ENCODE measurements around the gene PTPRB. TPM values are rescaled to one million over a fixed set of nuclear protein-coding genes. Genes with fewer than 3 reads are reported as not detected.

Gene PTPRB
- not detected for total RNA-seq

DNA sequence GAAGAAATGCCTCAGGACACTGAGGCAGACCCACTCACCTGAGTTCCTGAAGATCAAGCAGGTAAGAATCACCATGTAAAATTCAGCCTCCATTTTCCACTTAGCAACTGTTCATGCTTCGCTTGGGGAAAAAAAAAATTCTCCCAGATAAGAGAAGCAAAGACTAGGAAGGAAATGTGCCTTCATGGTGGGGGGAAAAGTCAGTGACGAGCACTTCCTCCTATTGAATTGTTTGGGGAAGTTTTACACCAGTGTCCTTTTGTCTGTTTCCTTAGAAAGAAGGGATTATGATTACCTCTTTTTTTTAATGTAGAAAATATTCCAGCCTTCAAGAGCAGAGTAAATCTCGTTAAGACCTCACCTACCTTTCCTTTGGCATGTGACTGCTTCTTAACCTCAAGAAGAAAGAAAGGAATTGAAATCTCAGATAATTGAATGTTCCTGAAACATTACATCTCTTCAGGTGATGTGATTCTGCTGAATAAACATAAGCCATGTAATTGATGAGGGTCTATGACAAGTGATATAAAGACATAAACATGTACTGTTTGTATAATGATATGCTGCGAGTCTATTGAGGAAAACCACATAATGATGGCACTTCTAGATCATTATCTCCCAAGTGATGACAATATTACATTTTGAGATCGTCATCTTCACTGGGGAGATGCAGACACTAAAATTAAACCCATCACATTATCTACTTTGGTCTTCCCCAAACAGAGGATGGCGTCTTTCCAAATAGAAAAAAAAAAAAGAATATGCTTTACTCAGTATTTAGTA, at the start of gene PTPRB:
TSS of gene PTPRB (minus strand) at position 127 of the 783 bp plus-strand sequence. CDS start at position 93, 34 bp downstream.
- Mint-ChIP-seq H3K27me3 (ENCODE audit: low read depth) (peaks cover 15% of the 10 kb centered on the region), H3K4me3 (no peak within 1 kb of the TSS), H3K4me1 (ENCODE audit: low read depth) (no peaks in the 10 kb centered on the region), H3K9me3 (no peaks in the 10 kb centered on the region), H3K36me3 (ENCODE audit: insufficient read depth in 2 of 2) (no peaks in the 10 kb centered on the region), H3K27ac (no peak within 1 kb of the TSS)
- ATAC-seq (replicated peaks in 1 of 2) (no peak), DNase-seq (no peak)

DNA sequence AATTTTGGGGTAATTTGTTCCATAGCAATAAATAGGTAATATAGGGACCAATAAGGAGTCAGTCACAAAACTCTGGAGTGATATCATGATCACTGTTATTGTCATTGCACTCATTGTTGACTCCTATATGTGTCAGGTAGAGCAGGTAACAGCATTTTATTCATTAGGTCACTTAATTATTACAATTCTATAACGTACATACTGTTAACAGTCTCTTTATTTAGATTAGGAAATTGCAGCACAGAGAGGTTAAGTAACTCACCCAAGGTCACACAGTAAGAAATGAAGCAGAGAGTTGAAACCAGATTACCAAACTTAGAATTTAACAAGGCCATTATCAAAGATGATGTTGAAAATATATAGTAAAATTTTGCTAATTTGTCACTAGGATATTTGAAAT, 49.7 kb upstream of the PTPRB start:
- Mint-ChIP-seq H3K9me3 (no peaks in the 10 kb centered on the region), H3K27me3 (ENCODE audit: low read depth) (no peaks in the 10 kb centered on the region), H3K36me3 (ENCODE audit: insufficient read depth in 2 of 2) (no peaks in the 10 kb centered on the region), H3K4me1 (ENCODE audit: low read depth) (no peaks in the 10 kb centered on the region), H3K4me3 (no peak overlapping the region), H3K27ac (no peak overlapping the region)
- DNase-seq (no peak), ATAC-seq (replicated peaks in 1 of 2) (no peak)

DNA sequence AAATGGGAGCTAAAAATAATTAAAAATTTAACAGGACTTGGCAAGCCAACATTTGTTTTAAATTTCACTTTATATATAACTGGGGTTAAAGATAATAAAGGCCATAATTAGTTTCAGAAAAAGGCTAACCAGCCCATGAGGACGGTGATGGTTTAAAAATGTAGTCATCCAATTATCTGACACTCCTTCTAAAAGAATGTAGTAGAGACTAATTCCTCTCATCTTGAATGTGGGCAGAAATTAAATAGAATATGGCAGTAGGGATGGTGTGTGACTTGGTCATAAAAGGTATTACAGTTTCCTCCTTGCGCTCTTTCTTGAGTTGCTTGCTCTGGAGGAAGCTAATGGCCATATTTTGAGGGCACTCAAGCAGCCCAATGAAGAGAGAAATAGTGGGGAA, 49.1 kb upstream of the PTPRB start:
- no peaks in the 10 kb centered on the region for H3K36me3 Mint-ChIP-seq (ENCODE audit: insufficient read depth in 2 of 2)

DNA sequence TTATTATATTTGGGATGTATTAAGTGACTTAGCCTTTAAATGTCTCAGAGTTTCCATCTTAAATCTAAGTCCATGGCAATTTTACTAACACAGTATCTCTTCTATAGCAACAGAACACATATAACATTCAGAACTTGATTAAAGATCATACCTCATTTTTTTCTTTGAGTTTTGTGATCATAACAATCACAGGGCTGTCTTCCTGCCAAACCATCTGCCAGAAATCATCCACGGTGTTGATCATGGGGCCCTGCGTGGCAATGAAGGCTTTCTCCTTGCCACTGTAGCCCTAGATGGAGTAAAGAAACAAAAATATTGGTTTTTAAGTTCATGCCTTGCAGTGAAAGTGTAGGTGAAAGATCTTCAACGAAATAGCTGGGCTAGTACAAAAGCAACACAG, 46.7 kb upstream of the PTPRB start:
- DNase-seq (no peak), ATAC-seq (replicated peaks in 1 of 2) (no peak)
- H3K27ac Mint-ChIP-seq = no peak overlapping the region
- H3K4me3 Mint-ChIP-seq = no peak overlapping the region
- no peaks in the 10 kb centered on the region for H3K36me3 Mint-ChIP-seq (ENCODE audit: insufficient read depth in 2 of 2)
- no peaks in the 10 kb centered on the region for H3K9me3 Mint-ChIP-seq
- H3K4me1 Mint-ChIP-seq (ENCODE audit: low read depth) = no peaks in the 10 kb centered on the region
- H3K27me3 Mint-ChIP-seq (ENCODE audit: low read depth) = no peaks in the 10 kb centered on the region

More for the DNA sequence above, 49.1 kb upstream of the PTPRB start:
- Mint-ChIP-seq H3K27ac (no peak overlapping the region), H3K4me3 (no peak overlapping the region), H3K27me3 (ENCODE audit: low read depth) (no peaks in the 10 kb centered on the region), H3K4me1 (ENCODE audit: low read depth) (no peaks in the 10 kb centered on the region), H3K9me3 (no peaks in the 10 kb centered on the region)
- ATAC-seq (replicated peaks in 1 of 2) (no peak), DNase-seq (no peak)

DNA sequence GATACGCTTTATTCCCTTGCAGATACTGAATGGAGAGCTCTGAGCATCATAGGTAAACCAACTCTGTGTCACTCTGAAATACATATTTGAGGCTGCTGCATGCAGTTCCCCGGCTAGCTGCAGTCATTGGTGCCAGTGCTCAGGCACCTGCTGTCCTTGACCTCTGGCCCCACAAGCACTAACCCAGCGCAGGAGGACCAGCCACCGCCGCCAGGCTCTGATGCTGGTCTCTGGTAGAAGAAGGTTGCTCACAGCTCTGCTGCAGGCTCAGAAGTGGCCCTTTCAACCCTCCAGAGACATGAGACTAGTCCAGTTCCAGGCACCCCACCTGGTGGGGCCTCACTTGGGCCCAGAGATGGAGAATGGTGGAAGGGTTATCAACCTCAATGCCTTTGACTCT, 34.5 kb upstream of the PTPRB start:
- Mint-ChIP-seq H3K27me3 (ENCODE audit: low read depth) (peaks cover 6% of the 10 kb centered on the region), H3K4me3 (no peak overlapping the region), H3K27ac (no peak overlapping the region), H3K4me1 (ENCODE audit: low read depth) (no peaks in the 10 kb centered on the region), H3K9me3 (no peaks in the 10 kb centered on the region), H3K36me3 (ENCODE audit: insufficient read depth in 2 of 2) (no peaks in the 10 kb centered on the region)
- ATAC-seq (replicated peaks in 1 of 2) (no peak), DNase-seq (no peak)

DNA sequence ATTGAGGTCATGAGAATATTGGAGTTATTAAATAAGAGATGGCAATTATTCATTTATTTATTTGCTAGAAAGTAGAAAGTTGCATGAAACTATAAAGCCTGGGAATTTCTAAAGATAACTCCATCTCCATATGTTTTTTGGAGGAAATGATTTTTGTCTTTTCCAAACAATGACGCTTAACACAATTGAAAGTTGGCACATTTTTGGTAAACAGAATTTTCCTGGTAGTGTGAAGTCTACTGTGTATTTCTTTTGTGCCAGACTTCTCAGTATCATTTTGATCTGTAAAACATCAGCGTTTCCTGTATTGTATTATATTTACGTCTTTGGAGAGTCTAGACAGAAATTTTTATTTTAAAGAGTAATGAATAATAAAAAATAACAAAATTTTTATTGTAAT, 33.7 kb upstream of the PTPRB start:
- Mint-ChIP-seq H3K4me3 (no peak overlapping the region), H3K4me1 (ENCODE audit: low read depth) (no peaks in the 10 kb centered on the region), H3K27me3 (ENCODE audit: low read depth) (peaks cover 6% of the 10 kb centered on the region), H3K27ac (no peak overlapping the region), H3K36me3 (ENCODE audit: insufficient read depth in 2 of 2) (no peaks in the 10 kb centered on the region), H3K9me3 (no peaks in the 10 kb centered on the region)
- no peak for ATAC-seq (replicated peaks in 1 of 2)
- no peak for DNase-seq

DNA sequence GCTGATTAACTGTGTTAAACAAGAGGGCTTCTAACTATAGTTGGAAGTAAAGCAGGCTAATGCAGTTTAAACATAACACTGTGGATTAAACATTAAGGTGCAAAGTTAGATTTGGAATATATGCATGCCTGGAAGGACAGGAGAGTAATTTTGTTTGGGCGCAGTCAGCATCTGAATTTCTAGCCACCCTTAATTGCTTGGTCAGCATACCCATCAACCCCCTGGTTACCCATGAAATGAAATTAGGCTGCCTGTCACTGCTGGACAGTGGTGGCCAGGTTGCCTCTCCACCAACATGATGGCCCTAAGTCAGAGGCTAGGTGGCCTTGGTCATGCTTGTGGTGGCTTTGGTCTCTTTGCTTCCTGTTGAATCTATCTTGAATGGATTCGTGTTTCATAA, 30.0 kb upstream of the PTPRB start:
- Mint-ChIP-seq H3K9me3 (no peaks in the 10 kb centered on the region), H3K27me3 (ENCODE audit: low read depth) (peaks cover 6% of the 10 kb centered on the region), H3K27ac (no peak overlapping the region), H3K4me3 (no peak overlapping the region), H3K4me1 (ENCODE audit: low read depth) (no peaks in the 10 kb centered on the region), H3K36me3 (ENCODE audit: insufficient read depth in 2 of 2) (no peaks in the 10 kb centered on the region)
- DNase-seq (no peak), ATAC-seq (replicated peaks in 1 of 2) (no peak)

DNA sequence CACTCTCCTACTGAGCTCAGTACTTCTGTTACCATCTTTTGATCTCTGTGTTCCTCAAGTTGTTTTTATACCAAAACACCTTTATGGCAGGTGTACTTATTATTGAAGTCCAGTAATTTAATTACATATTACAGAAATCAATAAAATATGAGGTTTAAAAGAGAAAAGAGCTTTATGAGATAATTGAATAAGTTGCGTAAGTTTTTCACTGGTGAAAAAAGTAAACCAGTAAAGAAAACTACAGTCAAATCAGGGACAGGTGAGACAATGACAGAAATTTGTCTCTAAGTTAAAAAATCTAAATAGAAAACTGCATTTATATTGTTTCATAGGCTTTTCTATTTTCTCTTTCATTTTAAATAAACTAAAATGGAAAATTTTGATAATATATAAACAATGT, 29.1 kb upstream of the PTPRB start:
- H3K27ac Mint-ChIP-seq = no peak overlapping the region
- H3K9me3 Mint-ChIP-seq = no peaks in the 10 kb centered on the region
- H3K27me3 Mint-ChIP-seq (ENCODE audit: low read depth) = peaks cover 6% of the 10 kb centered on the region
- no peak for DNase-seq
- no peak overlapping the region for H3K4me3 Mint-ChIP-seq
- no peak for ATAC-seq (replicated peaks in 1 of 2)
- H3K4me1 Mint-ChIP-seq (ENCODE audit: low read depth) = no peaks in the 10 kb centered on the region
- no peaks in the 10 kb centered on the region for H3K36me3 Mint-ChIP-seq (ENCODE audit: insufficient read depth in 2 of 2)

DNA sequence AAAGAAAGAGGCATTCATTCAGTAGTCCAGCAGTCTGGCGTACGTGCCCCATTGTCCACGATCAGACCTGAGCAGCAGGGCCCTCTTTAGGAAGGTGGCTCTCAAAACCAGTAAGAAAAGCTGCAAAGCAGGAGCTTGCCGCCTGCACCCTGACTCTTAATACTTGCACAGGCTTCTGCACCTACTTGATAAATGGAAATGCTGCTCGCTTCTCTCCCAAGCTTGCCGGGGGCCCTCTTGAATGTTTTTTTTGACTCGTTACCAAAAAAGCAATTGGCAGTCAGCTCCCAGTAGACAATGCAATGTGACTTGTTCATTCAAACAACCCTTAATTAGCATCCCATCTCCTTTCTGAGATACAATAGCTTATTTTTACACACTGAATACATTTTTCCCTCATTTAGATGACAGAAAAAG, 27.2 kb upstream of the PTPRB start:
- no peak for ATAC-seq (replicated peaks in 1 of 2)
- no peak for DNase-seq
- peaks cover 6% of the 10 kb centered on the region for H3K27me3 Mint-ChIP-seq (ENCODE audit: low read depth)
- H3K27ac Mint-ChIP-seq = no peak overlapping the region
- no peaks in the 10 kb centered on the region for H3K4me1 Mint-ChIP-seq (ENCODE audit: low read depth)
- H3K4me3 Mint-ChIP-seq = no peak overlapping the region
- no peaks in the 10 kb centered on the region for H3K36me3 Mint-ChIP-seq (ENCODE audit: insufficient read depth in 2 of 2)
- H3K9me3 Mint-ChIP-seq = no peaks in the 10 kb centered on the region

DNA sequence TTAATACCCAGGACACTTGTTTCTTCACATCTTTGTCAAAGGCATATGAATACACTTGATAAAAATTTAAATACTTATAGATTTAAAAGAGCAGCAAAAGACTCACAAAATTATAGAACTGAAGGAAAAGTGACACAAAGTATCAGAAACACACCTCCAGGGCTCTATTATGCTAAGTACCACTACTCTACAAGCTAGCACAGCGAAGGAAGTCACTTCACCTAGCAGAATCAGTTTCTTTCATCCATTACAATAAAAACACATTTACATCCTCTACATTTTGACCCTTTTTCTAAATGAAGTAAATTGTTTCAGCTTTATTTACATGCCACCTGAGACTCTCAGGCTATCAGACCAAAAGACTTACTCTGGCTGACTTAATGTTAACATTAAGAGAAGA, 26.6 kb upstream of the PTPRB start:
- no peak overlapping the region for H3K27ac Mint-ChIP-seq
- no peaks in the 10 kb centered on the region for H3K9me3 Mint-ChIP-seq
- H3K4me3 Mint-ChIP-seq = no peak overlapping the region
- ATAC-seq (replicated peaks in 1 of 2) (no peak), DNase-seq (no peak)
- no peaks in the 10 kb centered on the region for H3K36me3 Mint-ChIP-seq (ENCODE audit: insufficient read depth in 2 of 2)
- peaks cover 6% of the 10 kb centered on the region for H3K27me3 Mint-ChIP-seq (ENCODE audit: low read depth)
- H3K4me1 Mint-ChIP-seq (ENCODE audit: low read depth) = no peaks in the 10 kb centered on the region

DNA sequence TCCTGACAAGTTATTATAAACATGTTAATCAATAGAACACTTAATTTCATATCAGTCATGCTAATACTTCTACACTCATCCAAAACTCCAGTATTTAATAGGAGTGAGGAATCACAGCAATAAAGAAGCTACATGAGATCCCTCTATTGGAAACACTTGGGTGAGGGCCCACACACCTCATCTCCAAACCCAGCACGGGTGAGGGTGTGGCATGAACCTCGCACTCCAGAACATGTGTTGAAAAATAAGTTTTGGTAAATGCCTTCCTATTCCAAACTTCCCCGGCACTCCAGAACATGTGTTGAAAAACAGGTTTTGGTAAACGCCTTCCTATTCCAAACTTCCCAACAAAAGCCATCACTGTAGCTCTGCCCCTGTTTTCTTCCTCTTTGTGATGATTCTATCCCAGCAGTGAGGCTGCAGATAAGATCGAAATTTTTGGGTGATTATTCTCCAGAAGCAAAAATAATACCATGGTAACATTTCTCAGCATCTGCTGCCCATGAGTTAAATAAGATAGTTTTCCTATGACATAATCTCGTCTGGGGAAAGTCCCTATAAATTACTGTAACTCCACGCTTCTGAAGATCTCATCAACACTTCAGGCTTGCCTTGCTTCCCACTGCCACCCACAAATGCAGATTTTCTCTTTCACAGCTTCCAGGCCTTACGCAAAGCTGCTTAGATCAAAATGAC, 24.4 kb upstream of the PTPRB start:
- no peak overlapping the region for H3K4me3 Mint-ChIP-seq
- no peak overlapping the region for H3K27ac Mint-ChIP-seq
- DNase-seq (no peak), ATAC-seq (replicated peaks in 1 of 2) (no peak)
- no peaks in the 10 kb centered on the region for H3K9me3 Mint-ChIP-seq
- H3K4me1 Mint-ChIP-seq (ENCODE audit: low read depth) = no peaks in the 10 kb centered on the region
- H3K27me3 Mint-ChIP-seq (ENCODE audit: low read depth) = no peaks in the 10 kb centered on the region
- no peaks in the 10 kb centered on the region for H3K36me3 Mint-ChIP-seq (ENCODE audit: insufficient read depth in 2 of 2)

DNA sequence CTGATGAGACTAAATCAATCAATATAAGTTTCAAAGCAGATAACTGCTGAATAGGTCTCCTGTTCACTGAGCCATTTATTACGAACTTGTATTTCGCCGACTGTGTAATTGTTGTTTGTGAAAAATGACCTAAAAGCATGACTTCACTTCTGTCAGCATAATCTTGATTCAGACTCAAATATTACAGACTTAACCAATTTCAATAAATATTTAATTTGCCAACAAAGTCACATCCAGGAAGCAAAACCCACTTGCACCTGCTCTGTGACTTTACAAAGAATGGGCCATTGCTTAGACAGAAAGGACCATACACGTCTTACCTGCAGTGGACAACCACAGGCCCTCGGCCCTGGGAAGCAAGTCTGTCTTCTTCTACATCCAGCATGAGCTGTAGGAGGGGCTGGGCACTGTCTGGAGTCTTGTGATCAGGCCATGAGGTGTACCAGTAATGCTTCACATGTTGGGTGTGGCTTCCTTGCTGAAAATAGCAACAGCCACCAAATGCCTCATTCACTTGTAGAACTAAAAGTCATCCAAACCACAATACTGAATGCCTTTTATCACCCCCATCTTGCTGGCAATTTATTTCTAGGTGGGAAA, 23.5 kb upstream of the PTPRB start:
- Mint-ChIP-seq H3K4me1 (ENCODE audit: low read depth) (no peaks in the 10 kb centered on the region), H3K4me3 (no peak overlapping the region), H3K27ac (no peak overlapping the region), H3K27me3 (ENCODE audit: low read depth) (no peaks in the 10 kb centered on the region), H3K9me3 (no peaks in the 10 kb centered on the region), H3K36me3 (ENCODE audit: insufficient read depth in 2 of 2) (no peaks in the 10 kb centered on the region)
- ATAC-seq (replicated peaks in 1 of 2) (no peak), DNase-seq (no peak)

DNA sequence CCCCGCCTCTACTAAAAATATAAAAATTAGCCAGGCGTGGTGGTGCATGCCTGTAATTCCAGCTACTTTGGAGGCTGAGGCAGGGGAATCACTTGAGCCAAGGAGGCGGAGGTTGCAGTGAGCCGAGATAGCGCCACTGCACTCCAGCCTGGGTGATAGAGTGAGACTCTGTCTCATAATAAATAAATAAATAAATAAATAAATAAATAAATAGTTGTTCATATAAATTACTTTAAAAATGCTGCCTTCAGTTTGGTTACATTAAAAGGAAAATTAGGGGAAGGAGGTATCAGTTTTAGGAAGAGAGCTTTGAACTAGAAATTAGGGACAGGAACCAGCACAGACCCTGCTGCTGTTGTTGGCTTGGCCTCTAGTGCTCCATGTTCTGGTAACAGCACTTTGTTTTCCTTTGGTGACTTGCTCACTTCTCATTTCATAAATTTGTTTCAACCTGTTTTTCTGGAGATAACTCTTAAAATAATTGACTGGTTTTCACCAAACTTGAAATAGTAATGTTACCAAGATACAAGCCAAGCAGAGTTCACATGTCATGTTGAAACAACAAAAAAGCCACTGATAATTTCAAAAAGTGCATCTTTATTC, 22.9 kb upstream of the PTPRB start:
- H3K27me3 Mint-ChIP-seq (ENCODE audit: low read depth) = no peaks in the 10 kb centered on the region
- H3K4me1 Mint-ChIP-seq (ENCODE audit: low read depth) = no peaks in the 10 kb centered on the region
- H3K9me3 Mint-ChIP-seq = no peaks in the 10 kb centered on the region
- no peak overlapping the region for H3K27ac Mint-ChIP-seq
- DNase-seq (no peak), ATAC-seq (replicated peaks in 1 of 2) (no peak)
- H3K36me3 Mint-ChIP-seq (ENCODE audit: insufficient read depth in 2 of 2) = no peaks in the 10 kb centered on the region
- no peak overlapping the region for H3K4me3 Mint-ChIP-seq
